HL-60 (cell line): ENCODE data around the gene TMEM19.

Source experiments
- DNase-seq, 2 experiments: peaks; one replicate each; pipeline ENCODE4 v3.0.0-alpha.2; 2010 to 2020; ENCODE audit warnings: low read depth in 1 of 2, low spot score in 1 of 2
- H3K27ac ChIP-seq: fragments of 250-450 bp; sonication (Bioruptor Pico); replicated peaks from 2 replicates; pipeline ENCODE4 v1.5.1; 2020; ENCODE audit warnings: mild to moderate bottlenecking, moderate library complexity
- H3K27me3 ChIP-seq: fragments of 250-450 bp; sonication (Bioruptor Pico); 2 replicates; pipeline ENCODE4 v1.5.1; 2021; ENCODE audit warnings: mild to moderate bottlenecking, moderate library complexity; ENCODE audit not compliant: insufficient read depth, poor library complexity, severe bottlenecking
- H3K4me3 ChIP-seq: replicated peaks from 2 replicates; pipeline ENCODE4 v1.5.1; 2011; ENCODE audit warnings: mild to moderate bottlenecking, control low read depth, low read length; ENCODE audit not compliant: insufficient read depth
- CTCF ChIP-seq: IDR thresholded peaks from one replicate; pipeline ENCODE4 v1.5.1; 2011; ENCODE audit warnings: low read length, control low read depth, inconsistent platforms; ENCODE audit not compliant: insufficient read depth
- GABPA ChIP-seq: IDR thresholded peaks from 2 replicates; pipeline ENCODE4 v1.6.1; 2012; ENCODE audit warnings: low read depth
- POLR2AphosphoS5 ChIP-seq: IDR thresholded peaks from 2 replicates; pipeline ENCODE4 v1.6.1; 2012; ENCODE audit warnings: low read depth
- REST ChIP-seq: IDR thresholded peaks from 2 replicates; pipeline ENCODE4 v1.6.1; 2012; ENCODE audit warnings: low read depth; ENCODE audit not compliant: insufficient replicate concordance
- SPI1 ChIP-seq: IDR thresholded peaks from 2 replicates; pipeline ENCODE4 v1.6.1; 2012; ENCODE audit warnings: low read depth, mild to moderate bottlenecking, borderline replicate concordance

TMEM19 gene

DNA sequence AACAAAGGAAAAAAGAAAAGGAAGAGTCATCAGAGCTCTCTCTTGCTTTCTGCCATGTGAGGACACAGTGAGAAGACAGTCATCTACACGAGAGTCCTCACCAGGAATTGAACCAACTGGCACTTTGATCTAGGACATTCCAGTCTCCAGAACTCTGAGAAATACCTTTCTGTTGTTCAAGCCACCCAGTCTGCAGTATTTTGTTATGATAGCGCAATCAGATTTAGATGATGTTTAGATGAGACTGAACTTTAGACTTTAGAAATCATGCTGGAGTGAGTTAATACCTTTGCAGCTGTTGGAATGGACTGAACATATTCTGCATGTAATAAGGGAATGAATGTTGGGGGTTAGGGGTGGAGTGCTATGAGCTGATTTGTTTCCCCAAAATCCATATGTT is 40.7 kb downstream of the TMEM19 start:
- Histone ChIP-seq H3K27ac (no peak overlapping the region), H3K27me3 (no peaks in the 10 kb centered on the region), H3K4me3 (no peak overlapping the region)
- no peak for TF ChIP-seq REST
- TF ChIP-seq GABPA, result no peak
- no peak for TF ChIP-seq SPI1
- TF ChIP-seq POLR2AphosphoS5, result no peak
- TF ChIP-seq CTCF, result no peak
- DNase-seq, result no peak

- no peaks in the 10 kb centered on the region for H3K27me3 ChIP-seq
- no peak for DNase-seq
Observed at GRCh38 chr12:71727958-71728357, 42.1 kb downstream of the TMEM19 start.

DNA sequence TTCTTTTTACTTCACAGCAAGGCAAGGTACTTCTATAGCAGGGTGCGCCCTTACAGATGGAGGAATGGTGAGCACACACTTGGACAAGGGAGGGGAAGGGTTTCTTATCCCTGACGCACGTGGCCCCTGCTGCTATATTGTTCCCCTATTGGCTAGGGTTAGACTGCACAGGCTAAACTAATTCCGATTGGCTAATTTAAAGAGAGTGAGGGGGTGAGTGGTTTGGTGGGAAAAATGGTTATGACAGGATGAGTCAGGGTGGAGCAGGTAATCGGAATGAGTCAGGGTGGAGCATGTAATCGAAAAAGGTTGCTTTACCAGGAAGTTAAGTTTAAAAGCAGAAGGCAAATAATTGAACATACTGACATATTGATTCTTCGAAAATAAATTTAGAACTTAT is 45.1 kb downstream of the TMEM19 start:
- TF ChIP-seq CTCF (no peak), POLR2AphosphoS5 (no peak), GABPA (no peak), SPI1 (no peak), REST (no peak)
- Histone ChIP-seq H3K27ac (no peak overlapping the region), H3K27me3 (no peaks in the 10 kb centered on the region), H3K4me3 (no peak overlapping the region)
- DNase-seq, result no peak

More at GRCh38 chr12:71727958-71728357, 42.1 kb downstream of the TMEM19 start:
- TF ChIP-seq REST (no peak), POLR2AphosphoS5 (no peak), CTCF (no peak), GABPA (no peak), SPI1 (no peak)
- Histone ChIP-seq H3K4me3 (no peak overlapping the region), H3K27ac (no peak overlapping the region)
